Activated CD4-positive, alpha-beta T cell treated with anti-CD3 and anti-CD28 coated beads, Interleukin-2, amount 50 U/mL, for 24 hours (primary cell): ENCODE data around the gene PDE1C.

ENCODE experiments used
- DNase-seq, 2 donors: peaks; one replicate each; pipeline ENCODE4 v3.0.0-alpha.2; 2020; ENCODE audit warnings: low read depth in 1 of 2, low spot score in 1 of 2

Gene PDE1C

GRCh38 chr7:32075612-32076011, 5.4 kb upstream of the PDE1C start:
- DNase-seq: no peak

- no peak for DNase-seq
Observed at GRCh38 chr7:32074787-32075585, 4.8 kb upstream of the PDE1C start.

DNA sequence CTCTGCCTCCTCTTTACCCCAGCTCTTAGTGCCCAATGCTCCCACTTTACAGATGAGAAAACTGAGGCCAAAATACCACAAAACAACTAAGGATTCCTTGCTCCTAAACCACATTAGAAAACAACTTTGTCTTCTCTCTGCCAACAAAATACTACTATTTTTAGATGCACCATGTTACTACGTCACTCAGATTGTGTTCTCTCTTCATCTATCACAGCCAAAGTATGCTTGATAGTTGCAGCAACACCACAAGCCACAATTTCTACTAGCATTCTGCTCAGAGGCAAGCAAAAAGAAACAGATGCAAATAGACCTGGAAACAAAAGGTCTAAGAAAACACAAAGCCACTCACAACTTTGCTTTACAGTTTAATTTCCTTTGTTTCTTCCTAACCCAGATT, 3.3 kb upstream of the PDE1C start:
- no peak for DNase-seq

GRCh38 chr7:32072397-32072796, 2.2 kb upstream of the PDE1C start:
- no peak for DNase-seq

- no peak for DNase-seq
Observed at GRCh38 chr7:32071466-32072091, 1.4 kb upstream of the PDE1C start.

GRCh38 chr7:32070051-32070405, 179 bp downstream of the PDE1C start:
- DNase-seq: no peak

DNA sequence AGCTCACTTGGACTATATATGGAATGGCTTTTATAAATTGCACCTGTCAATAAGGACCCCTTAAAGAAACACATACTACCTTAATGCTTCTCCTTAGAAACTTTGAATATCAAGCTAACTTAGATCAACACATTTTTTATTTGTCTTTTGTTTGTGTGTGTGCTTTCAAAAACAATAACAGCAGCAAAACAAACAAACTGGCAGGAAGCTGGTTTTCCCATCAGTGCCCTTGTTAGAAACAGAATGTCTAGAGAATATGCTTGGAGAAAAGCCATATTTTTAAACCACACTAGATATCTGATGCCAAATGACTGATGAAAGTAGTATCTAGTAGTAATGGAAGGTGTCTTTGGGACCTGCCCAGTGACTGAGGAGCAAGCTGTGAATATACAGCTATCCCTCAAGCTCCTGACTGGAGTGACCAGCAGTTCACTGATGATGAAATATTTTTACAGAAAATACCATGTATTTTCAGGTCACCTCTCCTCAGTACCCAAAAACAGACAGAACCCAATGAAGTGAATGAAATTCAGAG, 1.0 kb downstream of the PDE1C start:
- DNase-seq: no peak

DNA sequence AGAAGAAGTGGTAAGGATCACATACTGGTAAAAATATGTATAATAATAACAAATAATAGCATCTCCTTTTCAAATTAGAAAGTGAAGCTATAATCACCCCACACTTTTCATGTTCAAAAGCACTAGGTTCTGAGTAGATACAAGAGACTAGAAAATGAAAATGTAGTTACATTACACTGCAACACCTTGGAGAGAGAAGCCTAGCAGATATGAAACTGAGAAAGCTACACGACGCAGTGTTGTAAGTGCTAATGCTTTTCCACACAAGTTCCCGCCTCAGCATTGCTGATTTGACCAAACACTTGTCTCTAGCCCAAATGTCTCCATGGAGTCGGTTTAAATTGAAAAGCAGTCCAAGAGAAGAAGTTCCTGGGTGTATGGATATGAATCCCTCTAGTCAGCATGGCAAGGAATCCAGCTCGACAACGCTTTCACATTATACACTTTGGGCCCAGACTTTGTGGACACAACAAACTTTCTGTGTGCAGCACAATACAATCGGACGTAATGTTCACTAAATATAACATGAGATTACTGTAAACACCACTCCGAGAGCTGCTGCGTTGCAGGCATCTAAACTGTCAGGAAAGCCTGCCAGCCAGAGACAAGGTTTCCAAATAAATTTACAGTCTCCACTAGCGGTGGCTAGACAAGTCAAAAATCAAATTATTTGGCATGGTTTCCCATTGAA, 1.7 kb downstream of the PDE1C start:
- no peak for DNase-seq

DNA sequence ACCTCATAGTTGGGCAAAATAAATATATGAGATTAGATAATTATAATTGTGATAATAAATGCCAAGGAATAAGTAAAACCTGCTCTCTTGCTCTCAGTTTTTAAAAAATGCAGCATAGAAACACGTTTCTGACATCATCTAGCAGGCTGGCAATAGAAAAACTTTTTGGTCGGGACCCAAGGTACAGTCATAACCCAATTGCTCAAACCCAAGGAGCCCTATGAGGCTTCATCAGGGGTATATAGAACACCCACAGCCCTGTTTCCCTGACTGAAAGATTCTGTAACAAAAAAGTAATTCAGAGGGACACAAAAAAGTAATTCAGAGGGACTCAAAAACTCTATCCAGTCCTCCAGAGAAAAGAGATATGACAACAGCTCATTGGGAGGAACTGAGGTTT, 3.8 kb downstream of the PDE1C start:
- DNase-seq: no peak

DNA sequence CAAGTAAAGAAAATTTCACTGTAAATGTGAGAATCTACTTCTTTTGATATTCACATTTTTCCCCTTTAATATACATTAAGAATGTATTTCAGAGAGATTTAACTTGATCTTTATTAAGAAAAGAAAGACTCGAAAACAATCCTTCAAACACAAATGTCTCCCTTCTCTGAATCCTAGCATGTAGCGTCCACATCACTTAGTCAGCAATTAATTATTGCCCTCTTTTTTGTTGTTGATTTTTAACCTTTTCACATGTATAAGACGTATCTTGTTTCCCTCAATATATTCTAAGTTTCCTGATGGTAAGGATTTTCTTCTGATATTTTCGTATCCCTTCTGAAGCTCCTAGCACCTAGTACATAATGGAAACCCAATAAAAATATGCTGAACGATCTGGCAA, 6.6 kb downstream of the PDE1C start:
- no peak for DNase-seq

DNA sequence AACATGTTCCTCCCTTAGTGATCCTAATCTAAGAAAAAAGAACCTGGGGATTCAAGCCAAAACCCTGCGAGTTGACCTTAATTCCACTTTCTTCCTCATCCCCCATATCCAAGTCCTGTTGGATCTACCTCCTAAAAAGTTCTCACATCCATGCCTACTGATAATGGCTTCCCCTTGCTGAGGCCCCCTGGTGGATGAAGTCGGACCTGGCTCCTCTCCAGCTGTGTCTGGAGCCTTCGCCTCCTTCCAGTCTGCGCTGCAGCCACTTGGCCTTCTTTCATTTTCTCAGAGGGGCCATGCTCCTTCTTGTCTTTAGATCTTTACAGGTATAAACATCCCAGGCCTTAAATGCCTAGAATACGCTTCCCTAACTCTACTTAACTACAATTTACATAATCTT, 8.1 kb downstream of the PDE1C start:
- no peak for DNase-seq

GRCh38 chr7:32061346-32061745, 8.9 kb downstream of the PDE1C start:
- no peak for DNase-seq

DNA sequence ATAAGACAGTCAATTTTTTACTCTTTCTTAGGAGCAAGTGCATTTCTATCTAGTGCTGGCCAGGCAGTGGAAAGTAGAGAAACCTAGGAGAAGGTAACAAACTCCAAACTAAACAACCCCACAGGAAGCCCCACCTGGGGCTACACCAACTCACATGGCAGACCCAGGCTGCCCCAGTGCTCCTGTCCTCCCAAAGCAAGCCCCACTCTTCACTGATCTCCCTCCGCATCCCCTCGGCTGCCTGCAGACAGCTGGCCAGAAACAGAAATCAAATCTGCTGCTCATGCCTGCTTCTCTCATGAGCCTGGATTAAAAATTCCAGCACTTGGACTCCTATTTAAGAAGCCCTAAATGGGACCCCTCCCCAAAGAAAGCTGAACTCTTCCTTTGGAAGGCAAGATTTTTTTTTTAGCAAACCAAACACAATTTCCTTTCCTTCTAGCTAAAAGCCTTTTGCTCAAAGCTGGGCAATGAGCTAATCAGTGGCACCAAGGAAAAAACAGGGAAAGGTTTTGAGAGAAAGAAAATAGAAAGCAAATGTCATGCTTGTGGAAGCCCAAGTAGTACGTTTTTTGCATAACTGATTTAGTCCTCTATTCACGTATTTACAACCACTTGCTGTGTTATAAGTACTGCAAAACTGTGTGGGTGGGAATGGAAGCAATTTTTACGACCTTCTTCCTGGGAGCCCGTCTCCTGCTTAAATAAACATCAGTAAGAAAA, 10.8 kb downstream of the PDE1C start:
- no peak for DNase-seq

GRCh38 chr7:32058002-32058401, 12.2 kb downstream of the PDE1C start:
- no peak for DNase-seq

DNA sequence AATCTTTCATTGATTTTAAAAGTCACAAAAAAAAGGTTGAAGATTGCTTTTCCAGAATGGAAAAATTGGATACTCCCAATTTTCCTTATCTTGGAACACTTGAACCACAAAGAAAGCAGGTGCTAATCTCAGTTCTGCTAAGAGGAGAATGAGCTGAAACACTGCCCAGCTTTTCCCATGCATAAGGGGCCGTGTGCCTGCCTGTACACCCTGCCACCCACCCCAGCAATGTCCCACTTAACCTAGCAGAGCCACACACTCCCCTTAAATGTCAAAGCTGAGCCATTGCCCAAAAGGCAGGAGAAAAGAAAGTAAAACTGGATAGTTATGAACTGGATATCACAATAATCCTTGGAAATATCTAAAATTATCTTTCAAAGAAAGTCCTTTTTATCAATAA, 13.4 kb downstream of the PDE1C start:
- DNase-seq: no peak

DNA sequence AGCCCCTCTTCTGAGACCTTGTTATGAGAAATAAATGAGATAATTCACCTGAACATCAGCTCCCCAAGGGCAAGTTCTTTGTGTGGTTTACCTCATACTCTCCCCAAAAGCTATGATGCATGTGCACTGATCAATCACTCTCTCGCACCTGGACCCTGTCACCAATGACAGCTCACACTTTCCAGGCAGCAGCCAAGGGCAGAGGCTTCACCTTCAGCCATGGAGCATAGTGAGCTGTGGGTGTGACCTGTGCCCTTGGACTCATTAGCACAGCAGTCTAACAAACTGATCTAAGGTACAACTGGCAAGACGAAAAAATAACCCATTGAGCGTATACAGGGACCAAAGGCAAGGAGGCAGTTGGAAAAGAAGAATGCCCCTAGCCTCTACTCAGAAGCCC, 17.0 kb downstream of the PDE1C start:
- no peak for DNase-seq

DNA sequence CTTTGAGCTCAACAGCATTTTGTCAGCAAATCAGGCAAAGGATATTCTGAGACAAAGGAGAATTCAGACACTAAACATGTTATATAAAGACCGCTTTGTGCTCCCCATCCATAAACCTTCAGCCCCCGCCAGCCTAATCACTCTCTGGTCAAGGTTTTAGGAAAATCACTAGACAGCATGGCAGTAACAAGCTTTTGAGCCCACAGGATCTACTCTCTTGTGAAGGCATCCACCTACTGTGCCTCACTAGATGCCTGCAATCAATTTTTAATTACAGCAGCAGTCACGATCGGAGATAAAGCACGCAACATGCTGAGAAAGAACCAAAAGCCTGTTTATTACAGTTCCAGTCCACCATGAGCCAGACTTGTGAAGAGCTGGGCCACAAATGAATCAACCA, 19.1 kb downstream of the PDE1C start:
- no peak for DNase-seq

DNA sequence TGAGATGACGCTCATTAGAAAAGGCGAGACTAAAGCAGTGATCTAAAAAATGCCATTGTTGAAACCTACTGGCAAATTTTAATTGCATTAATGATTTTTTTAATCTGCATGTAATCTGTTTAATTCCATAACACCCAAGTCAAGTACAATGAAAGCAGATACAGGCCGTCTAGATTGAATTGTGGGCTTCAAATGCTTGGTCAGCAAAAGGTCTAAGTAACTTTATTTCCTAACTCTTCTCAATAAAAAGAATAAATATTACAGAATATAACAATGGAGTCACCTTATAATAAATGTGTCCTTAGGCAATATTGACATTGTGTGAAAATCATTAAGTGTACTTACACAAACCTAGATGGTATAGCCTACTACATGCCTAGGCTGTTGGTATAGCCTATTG, 20.6 kb downstream of the PDE1C start:
- no peak for DNase-seq

GRCh38 chr7:32048970-32049491, 21.2 kb downstream of the PDE1C start:
- no peak for DNase-seq

- DNase-seq: no peak
Observed at GRCh38 chr7:32047801-32048200, 22.4 kb downstream of the PDE1C start.

GRCh38 chr7:32047075-32047474, 23.1 kb downstream of the PDE1C start:
- no peak for DNase-seq
